H9 (cell line): ENCODE measurements around the gene DNER. TPM values are rescaled to one million over a fixed set of nuclear protein-coding genes. Genes with fewer than 3 reads are reported as not detected.

Experiments
- DNase-seq: peaks from one replicate; pipeline ENCODE4 v3.0.0-alpha.2; 2017
- H2AFZ ChIP-seq: one replicate; pipeline ENCODE4 v1.6.1; 2013; ENCODE audit warnings: mild to moderate bottlenecking, low read length, control low read depth, moderate library complexity
- H2AK5ac ChIP-seq: 2 replicates; pipeline ENCODE4 v1.6.1; 2013; ENCODE audit warnings: low read length, control low read depth, mixed read lengths; ENCODE audit not compliant: insufficient read length
- H2BK120ac ChIP-seq: one replicate; pipeline ENCODE4 v1.6.1; 2013; ENCODE audit warnings: low read depth, mild to moderate bottlenecking, low read length, control low read depth, inconsistent platforms; ENCODE audit not compliant: poor library complexity, severe bottlenecking
- H2BK12ac ChIP-seq: 2 replicates; pipeline ENCODE4 v1.6.1; 2013; ENCODE audit warnings: low read length, control low read depth, mixed read lengths, low read depth; ENCODE audit not compliant: insufficient read length
- H2BK15ac ChIP-seq: 2 replicates; pipeline ENCODE4 v1.6.1; 2013; ENCODE audit warnings: low read depth, low read length, control low read depth
- H2BK20ac ChIP-seq: one replicate; pipeline ENCODE4 v1.6.1; 2013; ENCODE audit warnings: low read depth, mild to moderate bottlenecking, low read length, control low read depth, inconsistent platforms; ENCODE audit not compliant: poor library complexity, severe bottlenecking
- H2BK5ac ChIP-seq: 2 replicates; pipeline ENCODE4 v1.6.1; 2013; ENCODE audit warnings: low read length, control low read depth, mixed read lengths; ENCODE audit not compliant: insufficient read length
- H3K14ac ChIP-seq: 2 replicates; pipeline ENCODE4 v1.6.1; 2013; ENCODE audit warnings: low read length, control low read depth; ENCODE audit not compliant: insufficient read depth
- H3K18ac ChIP-seq: 2 replicates; pipeline ENCODE4 v1.6.1; 2013; ENCODE audit warnings: low read depth, mild to moderate bottlenecking, mixed read lengths, low read length, control low read depth; ENCODE audit not compliant: insufficient read length
- H3K23ac ChIP-seq: 2 replicates; pipeline ENCODE4 v1.6.1; 2013; ENCODE audit warnings: low read length, control low read depth, mixed read lengths, low read depth; ENCODE audit not compliant: insufficient read length
- H3K23me2 ChIP-seq: 2 replicates; pipeline ENCODE4 v1.6.1; 2013; ENCODE audit warnings: low read depth, mild to moderate bottlenecking, mixed read lengths, low read length, control low read depth; ENCODE audit not compliant: insufficient read length, poor library complexity, severe bottlenecking
- H3K27ac ChIP-seq: 2 replicates; pipeline ENCODE4 v1.5.1; 2013; ENCODE audit warnings: low read length, control low read depth, mixed read lengths, low read depth; ENCODE audit not compliant: insufficient read length
- H3K27me3 ChIP-seq: 2 replicates; pipeline ENCODE4 v1.6.1; 2013; ENCODE audit warnings: low read length, control low read depth, inconsistent platforms; ENCODE audit not compliant: insufficient read depth
- H3K4ac ChIP-seq: 2 replicates; pipeline ENCODE4 v1.6.1; 2013; ENCODE audit warnings: low read depth, mild to moderate bottlenecking, control low read depth, inconsistent platforms, low read length, moderate library complexity
- H3K4me1 ChIP-seq: 2 replicates; pipeline ENCODE4 v1.6.1; 2013; ENCODE audit warnings: low read length, control low read depth, inconsistent platforms; ENCODE audit not compliant: insufficient read depth
- H3K4me2 ChIP-seq: 2 replicates; pipeline ENCODE4 v1.6.1; 2013; ENCODE audit warnings: low read length, control low read depth, mixed read lengths; ENCODE audit not compliant: insufficient read length, insufficient read depth
- H3K56ac ChIP-seq: 2 replicates; pipeline ENCODE4 v1.6.1; 2013; ENCODE audit warnings: low read depth, mild to moderate bottlenecking, mixed read lengths, low read length, control low read depth; ENCODE audit not compliant: insufficient read length
- H3K79me1 ChIP-seq: 2 replicates; pipeline ENCODE4 v1.6.1; 2013; ENCODE audit warnings: low read depth, mild to moderate bottlenecking, moderate library complexity, low read length, control low read depth, inconsistent platforms; ENCODE audit not compliant: insufficient read depth, poor library complexity, severe bottlenecking
- H3K79me2 ChIP-seq: 2 replicates; pipeline ENCODE4 v1.6.1; 2013; ENCODE audit warnings: low read length, control low read depth, inconsistent platforms; ENCODE audit not compliant: insufficient read depth
- H3K9ac ChIP-seq: 2 replicates; pipeline ENCODE4 v1.6.1; 2013; ENCODE audit warnings: low read length, control low read depth, mixed read lengths; ENCODE audit not compliant: insufficient read length; ENCODE audit errors: extremely low read depth
- H3K9me3 ChIP-seq: one replicate; pipeline ENCODE4 v1.6.1; 2013; ENCODE audit warnings: low read depth, low read length, inconsistent platforms; ENCODE audit not compliant: control insufficient read depth
- H3T11ph ChIP-seq: one replicate; pipeline ENCODE4 v1.6.1; 2013; ENCODE audit warnings: mild to moderate bottlenecking, low read length, control low read depth, inconsistent platforms
- H4K20me1 ChIP-seq: one replicate; pipeline ENCODE4 v1.6.1; 2013; ENCODE audit not compliant: control insufficient read depth, insufficient read length, insufficient read depth
- H4K5ac ChIP-seq: 2 replicates; pipeline ENCODE4 v1.6.1; 2013; ENCODE audit warnings: low read depth, mild to moderate bottlenecking, mixed read lengths, low read length, control low read depth; ENCODE audit not compliant: insufficient read length
- H4K8ac ChIP-seq: replicated peaks from 2 replicates; pipeline ENCODE4 v1.6.1; 2013; ENCODE audit warnings: low read length, control low read depth, mixed read lengths, low read depth; ENCODE audit not compliant: insufficient read length
- H4K91ac ChIP-seq: 2 replicates; pipeline ENCODE4 v1.6.1; 2013; ENCODE audit warnings: low read depth, mild to moderate bottlenecking, moderate library complexity, mixed read lengths, low read length, control low read depth; ENCODE audit not compliant: insufficient read length
- H3K27ac Mint-ChIP-seq, 3 experiments: 2 replicates in 2 of 3; 3 replicates in 1 of 3; pipeline ENCODE4 v1.8.0; 2020 to 2021; ENCODE audit warnings: mixed read lengths in 3 of 3, mild to moderate bottlenecking in 1 of 3, moderate library complexity in 1 of 3
- H3K27me3 Mint-ChIP-seq: 2 replicates; pipeline ENCODE4 v1.8.0; 2021; ENCODE audit warnings: low read depth, mild to moderate bottlenecking, moderate library complexity, mixed read lengths
- H3K36me3 Mint-ChIP-seq, 3 experiments: 2 replicates in 2 of 3; 3 replicates in 1 of 3; pipeline ENCODE4 v1.8.0; 2020 to 2021; ENCODE audit warnings: low read depth in 3 of 3, mixed read lengths in 3 of 3; ENCODE audit not compliant: insufficient read depth in 1 of 3
- H3K4me1 Mint-ChIP-seq, 2 experiments: 2 replicates each; pipeline ENCODE4 v1.8.0; 2020; ENCODE audit warnings: mixed read lengths in 2 of 2
- H3K4me3 Mint-ChIP-seq, 2 experiments: 2 replicates in 1 of 2; 3 replicates in 1 of 2; pipeline ENCODE4 v1.8.0; 2020 to 2021; ENCODE audit warnings: mild to moderate bottlenecking in 2 of 2, mixed read lengths in 2 of 2, moderate library complexity in 1 of 2
- H3K9me3 Mint-ChIP-seq, 2 experiments: 2 replicates in 1 of 2; 3 replicates in 1 of 2; pipeline ENCODE4 v1.8.0; 2020; ENCODE audit warnings: mild to moderate bottlenecking in 2 of 2, mixed read lengths in 2 of 2, moderate library complexity in 1 of 2
- CTCF ChIP-seq: fragments of 200-600 bp; sonication (generic); conservative IDR thresholded peaks from 3 replicates; pipeline ENCODE4 v1.8.0; 2021; ENCODE audit warnings: antibody characterized with exemption, mild to moderate bottlenecking
- WGBS: extraction: QIAGEN DNeasy Blood & Tissue Kit; methylation state at CpG from one replicate; pipeline ENCODE4 v1.1.7; 2013; ENCODE audit warnings: missing lambda C conversion rate, low lambda C conversion rate, mixed read lengths; ENCODE audit not compliant: insufficient read length; ENCODE audit errors: extremely low coverage; 5-methylcytosine and 5-hydroxymethylcytosine counted together
- total RNA-seq: library from RNA; stranded (reverse); gene quantifications from 2 replicates; pipeline ENCODE4 v1.2.1, GENCODE V29; 2021

DNER gene
- total RNA-seq, 1 experiment from 2014 or later = 1.0 TPM

- no peak overlapping the region for H3K18ac ChIP-seq
- H3K9me3 ChIP-seq = no peaks in the 10 kb centered on the region
- H2BK15ac ChIP-seq = no peak overlapping the region; the same call in 1 of the 2 replicates
- no CpG with 5 or more reads among the region's 11 CpGs for WGBS
- no peaks in the 10 kb centered on the region for H3K4me1 ChIP-seq
- H3K4me3 Mint-ChIP-seq = no peak overlapping the region
- no peak overlapping the region for H3K27ac ChIP-seq
- H3K27ac Mint-ChIP-seq = no peak overlapping the region
- peaks cover 0 to 3% of the 10 kb centered on the region in 2 experiments; a peak in 3 of 5 replicates for H3K9me3 Mint-ChIP-seq
- no peaks in the 10 kb centered on the region for H3K27me3 ChIP-seq
- no peak overlapping the region for H2BK20ac ChIP-seq
- no peak overlapping the region for H3K14ac ChIP-seq
- H3K4me1 Mint-ChIP-seq = peaks cover 10 to 12% of the 10 kb centered on the region in 2 experiments
- no peak overlapping the region for H3T11ph ChIP-seq
- no peak overlapping the region for H2BK12ac ChIP-seq
- H3K23me2 ChIP-seq = no peaks in the 10 kb centered on the region
- H3K9ac ChIP-seq = no peak overlapping the region
- no peaks in the 10 kb centered on the region for H4K20me1 ChIP-seq
- H4K91ac ChIP-seq = no peak overlapping the region
- no peak overlapping the region for H3K4ac ChIP-seq
- no peak overlapping the region for H3K4me2 ChIP-seq
- H2AFZ ChIP-seq = no peak overlapping the region
- peaks cover 1 to 7% (median 4%) of the 10 kb centered on the region in 3 experiments; a peak in 3 of 7 replicates for H3K36me3 Mint-ChIP-seq
- H3K79me1 ChIP-seq = no peaks in the 10 kb centered on the region
- H3K27me3 Mint-ChIP-seq = no peaks in the 10 kb centered on the region
- H3K23ac ChIP-seq = no peak overlapping the region
- no peak for TF ChIP-seq CTCF
- H2BK5ac ChIP-seq = no peak overlapping the region
- H2AK5ac ChIP-seq = no peak overlapping the region
- no peak overlapping the region for H4K5ac ChIP-seq
- H4K8ac ChIP-seq = no peak overlapping the region
- no peak overlapping the region for H3K56ac ChIP-seq
- no peak for DNase-seq
- H3K79me2 ChIP-seq = no peaks in the 10 kb centered on the region
- H2BK120ac ChIP-seq = no peak overlapping the region
Measured at GRCh38 chr2:229752970-229753729, 38.8 kb upstream of the DNER start.
